Naive thymus-derived CD8-positive, alpha-beta T cell (primary cell): ENCODE data around the gene THEMIS2. TPM values are rescaled to one million over a fixed set of nuclear protein-coding genes. Genes with fewer than 3 reads are reported as not detected.
"Not testable (repeated sequence)": the region's sequence is repeated elsewhere in the genome, so short reads cannot be mapped to it uniquely, and the experiment has no call there.

ENCODE experiments used
- ATAC-seq, 2 donors: fragments of 150-1000 bp; cut with Tn5 transposase in 1 of 2; sonication (Bioruptor Pico), chemical (Tn5 transposase) in 1 of 2; 1 replicate in 1 of 2; 2 replicates in 1 of 2; pipeline ENCODE4 v1.10.0; 2021; ENCODE audit warnings: mild to moderate bottlenecking in 2 of 2, moderate library complexity in 2 of 2
- POLR2A ChIA-PET: fragments of 350-600 bp; sonication (Branson Sonifier 250); formaldehyde crosslinking; loops from one replicate; lab custom pipeline; 2021; ENCODE audit warnings: antibody characterized with exemption; lab: Charles Lee
- DNase-seq, 10 donors: peaks; one replicate each; pipeline versions ENCODE4 v3.0.0 to v3.0.0-alpha.2; 2020 to 2022
- H3K27ac Mint-ChIP-seq, 10 donors: one replicate each; pipeline ENCODE4 v1.8.0; 2020 to 2022; ENCODE audit warnings: mild to moderate bottlenecking in 10 of 10, mixed read lengths in 10 of 10, moderate library complexity in 4 of 10, inconsistent platforms in 1 of 10
- H3K27me3 Mint-ChIP-seq, 5 donors: one replicate each; pipeline ENCODE4 v1.8.0; 2021 to 2022; ENCODE audit warnings: mixed read lengths in 5 of 5
- H3K36me3 Mint-ChIP-seq, 3 donors: one replicate each; pipeline ENCODE4 v1.8.0; 2020 to 2022; ENCODE audit warnings: mixed read lengths in 3 of 3, mild to moderate bottlenecking in 2 of 3, inconsistent platforms in 1 of 3
- H3K4me1 Mint-ChIP-seq, 4 donors: one replicate each; pipeline ENCODE4 v1.8.0; 2021 to 2022; ENCODE audit warnings: mixed read lengths in 4 of 4
- H3K4me3 Mint-ChIP-seq, 10 donors: one replicate each; pipeline ENCODE4 v1.8.0; 2020 to 2022; ENCODE audit warnings: mild to moderate bottlenecking in 10 of 10, mixed read lengths in 10 of 10, moderate library complexity in 6 of 10, inconsistent platforms in 1 of 10
- H3K9me3 Mint-ChIP-seq, 9 donors: one replicate each; pipeline ENCODE4 v1.8.0; 2020 to 2022; ENCODE audit warnings: mixed read lengths in 9 of 9, mild to moderate bottlenecking in 3 of 9, inconsistent platforms in 1 of 9, moderate library complexity in 1 of 9
- polyA plus RNA-seq, 3 donors: library from polyadenylated mRNA; unstranded; fragments of 300-500 nt; fragmentation: Illumina TruSeq; gene quantifications; one replicate each; pipeline ENCODE4 v1.2.3, GENCODE V29; 2021
- total RNA-seq, 8 experiments: library from RNA in 2 of 8; stranded (reverse) in 2 of 8; gene quantifications; one replicate each; pipeline ENCODE4 v1.2.3 and lab custom pipeline; 2021 to 2026

Gene THEMIS2
- total and polyA plus RNA-seq, 5 experiments from 2014 or later: 14.1 to 57.9 (median 48.5) TPM

DNA sequence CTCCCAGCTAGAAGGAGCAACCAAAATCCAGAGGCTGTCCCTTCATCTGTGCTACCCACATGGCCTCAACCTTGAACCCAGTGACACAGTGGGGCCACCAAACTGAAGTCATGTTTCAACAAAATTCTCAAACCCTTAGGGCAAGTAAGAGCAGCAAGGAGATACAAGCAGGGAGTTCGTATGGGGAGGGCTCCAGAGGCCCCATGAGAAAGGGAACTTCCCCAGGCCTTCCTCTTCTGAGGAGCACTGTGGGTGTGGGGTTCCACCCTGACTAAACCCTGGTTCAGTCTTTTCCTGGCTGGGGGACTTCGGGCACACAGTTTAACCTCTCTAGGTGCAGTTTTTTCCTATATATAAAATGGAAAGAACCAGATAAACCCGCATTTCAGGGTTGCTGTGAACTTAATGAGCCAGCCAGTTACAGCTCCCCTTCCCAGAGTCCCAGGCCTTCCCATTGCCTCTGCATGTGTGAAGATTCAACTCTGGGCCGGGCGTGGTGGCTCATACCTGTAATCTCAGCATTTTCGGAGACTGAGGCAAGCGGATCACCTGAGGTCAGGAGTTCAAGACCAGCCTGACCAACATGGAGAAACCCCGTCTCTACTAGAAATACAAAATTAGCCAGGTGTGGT, 8.0 kb upstream of the THEMIS2 start:
- Mint-ChIP-seq H3K36me3 (no peaks in the 10 kb centered on the region), H3K4me1 (peaks cover 26 to 66% (median 38%) of the 10 kb centered on the region in 4 donors), H3K9me3 (no peaks in the 10 kb centered on the region), H3K4me3 (peak overlapping the region in 7 of 10 donors; percentile 45 to 80 (median 64)), H3K27me3 (no peaks in the 10 kb centered on the region), H3K27ac (peak overlapping the region in 9 of 10 donors; percentile 36 to 93 (median 78))
- DNase-seq: no peak
- POLR2A ChIA-PET: interaction anchor here (0.7 to 2.0 kb wide), 5 partner anchors 9 to 71 kb away, joined by 3 to 7 read pairs (median 4); partner anchors contain the start of genes SMPDL3B and THEMIS2
- ATAC-seq: peak in 1 of 2 donors; percentile 31

DNA sequence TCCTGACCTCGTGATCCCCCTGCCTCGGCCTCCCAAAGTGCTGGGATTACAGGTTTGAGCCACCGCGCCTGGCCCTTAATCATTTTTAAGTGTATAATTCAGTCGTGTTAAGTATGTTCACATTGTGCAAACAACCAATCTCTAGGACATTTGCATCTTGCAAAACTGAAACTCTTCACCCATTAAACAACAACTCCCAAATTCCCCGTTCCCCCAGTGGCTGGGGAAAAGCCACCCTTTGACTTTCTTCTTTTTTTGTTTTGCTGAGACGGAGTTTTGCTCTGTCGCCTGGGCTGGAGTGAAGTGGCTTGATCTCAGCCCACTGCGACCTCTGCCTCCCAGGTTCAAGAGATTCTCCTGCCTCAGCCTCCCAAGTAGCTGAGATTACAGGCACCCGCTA, 6.5 kb upstream of the THEMIS2 start:
- no peaks in the 10 kb centered on the region for H3K36me3 Mint-ChIP-seq
- H3K27ac Mint-ChIP-seq: peak overlapping the region in 5 of 10 donors; percentile 12 to 97 (median 48)
- POLR2A ChIA-PET: interaction anchor here (0.6 to 0.7 kb wide), 2 partner anchors 9 to 93 kb away, joined by 3 read pairs; no protein-coding TSS in a partner anchor
- peaks cover 28 to 70% (median 44%) of the 10 kb centered on the region in 4 donors for H3K4me1 Mint-ChIP-seq
- DNase-seq (no peak), ATAC-seq (no peak)
- H3K9me3 Mint-ChIP-seq: no peaks in the 10 kb centered on the region
- peak overlapping the region in 1 of 10 donors; percentile 9 for H3K4me3 Mint-ChIP-seq
- H3K27me3 Mint-ChIP-seq: no peaks in the 10 kb centered on the region

DNA sequence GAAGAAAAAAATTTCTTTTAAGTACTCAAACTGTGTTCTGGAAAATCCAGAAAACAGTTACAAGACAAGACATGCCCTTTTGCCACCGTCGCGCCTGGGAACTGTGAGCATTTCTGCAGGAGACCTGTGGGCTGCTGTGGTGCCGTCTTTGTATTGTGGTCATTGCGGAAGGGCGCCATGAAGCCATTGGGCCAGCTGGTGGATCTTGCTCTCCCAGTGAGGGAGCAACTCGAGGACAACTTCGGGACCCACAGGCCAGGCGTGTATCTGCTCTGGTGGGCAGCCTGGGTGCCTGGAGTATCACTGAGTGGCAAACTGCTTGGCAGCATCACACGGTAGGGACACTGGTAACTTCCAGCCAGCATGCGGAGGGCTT, 3.8 kb upstream of the THEMIS2 start:
- H3K27ac Mint-ChIP-seq: peak overlapping the region; percentile 95 to 99 (median 97)
- H3K27me3 Mint-ChIP-seq: no peaks in the 10 kb centered on the region
- H3K36me3 Mint-ChIP-seq: no peaks in the 10 kb centered on the region

DNA sequence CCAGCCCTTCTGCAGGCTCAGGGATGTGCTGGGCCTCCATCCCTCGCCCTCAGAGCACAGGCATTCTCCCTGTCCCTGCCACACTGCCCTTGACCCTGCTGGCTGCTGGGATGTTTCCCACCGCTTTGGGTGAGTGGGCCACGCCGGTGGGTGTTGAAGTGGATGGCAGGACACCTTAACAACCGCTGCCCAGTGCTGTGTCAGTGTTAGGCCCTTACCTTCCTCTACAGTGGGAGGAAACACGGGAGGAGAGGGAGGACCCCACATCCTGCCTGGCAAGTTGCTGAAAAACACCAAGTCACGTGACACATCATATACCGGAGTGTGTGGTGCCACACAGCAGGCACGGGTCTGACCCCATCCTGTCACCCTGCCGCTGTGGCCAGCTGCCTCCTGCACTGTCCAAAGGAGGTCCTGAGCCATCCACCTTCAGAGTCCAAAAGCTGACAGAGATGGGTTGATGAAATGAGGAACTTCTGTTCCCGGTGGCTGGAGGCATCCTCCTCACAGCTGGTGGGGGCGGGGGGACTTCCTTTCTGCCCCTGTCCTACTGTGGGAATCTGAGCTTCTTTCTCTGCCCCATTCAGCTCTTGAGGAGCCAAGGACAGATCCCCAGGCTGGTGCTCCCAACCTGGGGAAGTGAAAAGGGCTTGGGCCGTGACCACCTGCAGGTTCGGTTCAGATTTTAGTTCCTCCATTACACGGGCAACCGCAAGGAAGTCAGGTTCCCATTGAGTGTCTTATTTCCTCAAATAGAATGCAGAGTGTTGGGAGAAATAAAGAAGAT, 3.2 kb upstream of the THEMIS2 start:
- ATAC-seq (peak; percentile 71 to 82), DNase-seq (peak in 9 of 10 donors; percentile 41 to 86 (median 67))
- Mint-ChIP-seq H3K27me3 (no peaks in the 10 kb centered on the region), H3K27ac (peak overlapping the region; percentile 95 to 99 (median 97)), H3K36me3 (no peaks in the 10 kb centered on the region), H3K4me1 (peaks cover 22 to 65% (median 46%) of the 10 kb centered on the region in 4 donors), H3K9me3 (no peaks in the 10 kb centered on the region), H3K4me3 (peak overlapping the region; percentile 69 to 87 (median 82))
- POLR2A ChIA-PET: interaction anchor here (0.5 to 3.2 kb wide), 7 partner anchors 10 to 367 kb away, joined by 3 to 17 read pairs (median 5); partner anchors contain the start of genes ATP5IF1 and XKR8

More for the DNA sequence above, 3.8 kb upstream of the THEMIS2 start:
- Mint-ChIP-seq H3K4me1 (peaks cover 21 to 66% (median 47%) of the 10 kb centered on the region in 4 donors), H3K4me3 (peak overlapping the region; percentile 69 to 87 (median 82)), H3K9me3 (no peaks in the 10 kb centered on the region)
- DNase-seq (no peak), ATAC-seq (no peak)
- POLR2A ChIA-PET: interaction anchor here (1.0 to 3.2 kb wide), 4 partner anchors 17 to 90 kb away, joined by 3 to 17 read pairs (median 4); partner anchors contain the start of gene XKR8

DNA sequence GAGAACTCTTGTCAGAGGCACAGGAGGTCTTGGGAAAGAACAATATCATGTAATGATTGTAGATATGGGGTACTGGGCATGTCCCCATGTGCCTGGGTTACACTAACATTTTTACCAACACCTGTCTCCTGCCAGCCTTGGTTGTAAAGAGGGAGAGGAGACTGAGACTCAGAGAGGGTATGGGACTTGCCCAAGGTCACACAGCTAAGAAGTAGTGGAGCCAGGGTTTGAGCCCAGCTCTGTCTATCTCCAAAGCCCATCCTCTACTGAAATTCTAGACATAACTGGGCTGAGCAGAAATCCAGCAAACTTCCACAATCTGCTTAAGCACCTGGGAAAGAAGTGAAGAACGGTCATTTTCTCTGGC, 2.6 kb upstream of the THEMIS2 start:
- H3K27me3 Mint-ChIP-seq: no peaks in the 10 kb centered on the region
- H3K36me3 Mint-ChIP-seq: no peaks in the 10 kb centered on the region
- H3K4me3 Mint-ChIP-seq: peak overlapping the region; percentile 69 to 87 (median 82)
- H3K9me3 Mint-ChIP-seq: no peaks in the 10 kb centered on the region
- no peak for DNase-seq
- no peak for ATAC-seq
- POLR2A ChIA-PET: interaction anchor here (0.5 to 3.2 kb wide), 8 partner anchors 9 to 366 kb away, joined by 3 to 17 read pairs (median 4); partner anchors contain the start of genes ATP5IF1 and XKR8
- peak overlapping the region; percentile 95 to 99 (median 97) for H3K27ac Mint-ChIP-seq
- H3K4me1 Mint-ChIP-seq: peaks cover 21 to 64% (median 43%) of the 10 kb centered on the region in 4 donors

DNA sequence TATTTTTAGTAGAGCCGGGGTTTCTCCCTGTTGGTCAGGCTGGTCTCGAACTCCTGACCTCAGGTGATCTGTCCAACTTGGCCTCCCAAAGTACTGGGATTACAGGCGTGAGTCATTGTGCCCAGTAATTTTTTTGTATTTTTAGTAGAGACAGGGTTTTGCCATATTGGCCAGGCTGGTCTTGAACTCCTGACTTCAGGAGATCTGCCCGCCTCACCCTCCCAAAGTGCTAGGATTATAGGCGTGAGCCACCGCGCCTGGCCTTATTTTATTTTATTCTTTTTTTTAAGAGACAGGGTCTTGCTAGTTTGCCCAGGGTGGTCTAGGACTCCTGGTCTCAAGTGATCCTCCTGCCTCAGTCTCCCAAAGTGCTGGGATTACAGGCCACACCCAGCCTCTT, 1.3 kb upstream of the THEMIS2 start:
- not testable (repeated sequence) for H3K27me3 Mint-ChIP-seq, DNase-seq, H3K36me3 Mint-ChIP-seq, H3K9me3 Mint-ChIP-seq, ATAC-seq
- Mint-ChIP-seq H3K4me3 (peak overlapping the region; percentile 4 to 88 (median 68)), H3K27ac (peak overlapping the region in 4 of 10 donors; percentile 48 to 93 (median 57)), H3K4me1 (peaks cover 23 to 67% (median 47%) of the 10 kb centered on the region in 4 donors)
- POLR2A ChIA-PET: interaction anchor here (1.2 to 3.2 kb wide), 2 partner anchors 11 to 88 kb away, joined by 3 to 17 read pairs; partner anchors contain the start of gene XKR8

DNA sequence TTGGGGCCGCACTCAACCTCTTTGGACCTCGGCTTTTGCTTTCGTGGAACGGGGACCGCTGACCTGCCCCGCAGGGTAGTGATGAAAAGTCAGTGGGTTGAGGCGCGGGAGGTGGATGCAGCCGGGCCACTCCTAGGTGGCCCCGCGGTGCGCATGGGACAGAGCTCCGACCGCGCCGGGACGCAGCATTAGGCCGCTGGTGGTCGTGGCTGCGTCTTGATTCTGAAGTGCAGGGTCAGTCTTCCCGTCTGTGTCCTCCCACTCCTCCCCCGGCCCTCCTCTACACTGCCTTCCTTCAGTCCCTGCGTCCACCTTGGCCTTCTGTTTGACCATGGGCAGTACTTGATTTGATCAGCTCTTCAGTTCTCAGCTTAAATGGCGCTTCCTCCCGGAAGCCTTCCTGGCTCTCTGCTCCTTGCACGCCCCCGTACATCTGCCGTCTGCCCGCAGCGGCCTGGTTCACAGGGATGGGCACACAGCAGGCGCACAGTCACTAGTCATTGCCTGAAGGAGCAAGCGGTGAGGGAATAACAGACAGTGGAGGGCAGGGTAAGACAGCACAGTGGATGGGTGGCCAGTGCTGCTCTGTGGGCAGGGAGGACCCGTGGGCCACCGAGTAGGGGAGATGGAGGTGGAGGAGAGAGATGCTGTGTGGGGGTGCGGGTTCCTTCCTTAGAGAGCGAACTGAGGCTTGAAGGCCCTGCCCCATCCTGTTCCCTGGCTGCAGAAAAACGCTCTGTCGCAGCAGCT, 633 bp downstream of the THEMIS2 start:
- H3K27me3 Mint-ChIP-seq: no peaks in the 10 kb centered on the region
- peak overlapping the region; percentile 88 to 100 (median 98) for H3K4me3 Mint-ChIP-seq
- peak; percentile 29 to 35 for ATAC-seq
- POLR2A ChIA-PET: interaction anchor here (0.9 to 1.6 kb wide), 6 partner anchors 9 to 87 kb away, joined by 3 to 11 read pairs (median 5); partner anchors contain the start of genes PPP1R8 and XKR8
- peaks cover 0 to 18% (median 3%) of the 10 kb centered on the region in 3 donors for H3K36me3 Mint-ChIP-seq
- peaks cover 24 to 74% (median 52%) of the 10 kb centered on the region in 4 donors for H3K4me1 Mint-ChIP-seq
- H3K27ac Mint-ChIP-seq: peak overlapping the region; percentile 63 to 98 (median 94)
- peak in 3 of 10 donors; percentile 33 to 40 (median 39) for DNase-seq
- no peaks in the 10 kb centered on the region for H3K9me3 Mint-ChIP-seq

DNA sequence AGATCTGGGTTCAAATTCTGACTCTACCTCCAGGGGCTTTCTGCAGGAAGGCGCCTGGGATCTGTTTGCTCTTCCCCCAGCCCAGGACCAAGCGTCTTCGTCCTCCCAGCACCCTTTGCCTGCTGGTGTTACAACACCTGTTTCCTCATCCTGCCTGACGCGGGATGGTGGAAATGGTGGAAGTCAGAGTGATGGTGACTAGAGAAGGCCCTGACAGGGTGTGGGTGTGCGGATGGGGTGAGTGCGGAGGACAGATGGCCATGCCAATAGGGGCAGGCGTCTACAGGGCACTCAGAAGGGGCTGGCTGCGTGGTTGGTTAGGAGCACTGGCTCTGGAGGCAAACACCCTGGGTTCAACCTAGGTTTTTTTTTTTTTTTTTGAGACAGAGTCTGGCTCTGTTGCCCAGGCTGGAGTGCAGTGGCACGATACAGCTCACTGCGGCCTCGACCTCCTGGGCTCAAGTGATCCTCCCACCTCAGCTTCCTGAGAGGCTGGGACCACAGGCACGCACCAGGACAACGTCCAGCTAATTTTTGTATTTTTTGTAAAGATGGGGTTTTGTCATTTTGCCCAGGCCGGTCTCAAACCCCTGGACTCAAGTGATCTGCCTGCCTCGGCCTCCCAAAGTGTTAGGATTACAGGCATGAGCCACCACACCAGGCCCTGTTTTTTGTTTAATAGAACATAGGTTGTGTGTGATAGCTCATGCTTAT, 1.5 kb downstream of the THEMIS2 start:
- POLR2A ChIA-PET: interaction anchor here (0.6 to 1.6 kb wide), 5 partner anchors 8 to 78 kb away, joined by 3 to 7 read pairs (median 5); no protein-coding TSS in a partner anchor
- peak overlapping the region; percentile 63 to 98 (median 94) for H3K27ac Mint-ChIP-seq
- H3K4me3 Mint-ChIP-seq: peak overlapping the region; percentile 88 to 100 (median 98)
- no peak for ATAC-seq
- no peaks in the 10 kb centered on the region for H3K9me3 Mint-ChIP-seq
- H3K27me3 Mint-ChIP-seq: no peaks in the 10 kb centered on the region
- no peak for DNase-seq
- peaks cover 0 to 26% (median 3%) of the 10 kb centered on the region in 3 donors for H3K36me3 Mint-ChIP-seq
- peaks cover 27 to 76% (median 52%) of the 10 kb centered on the region in 4 donors for H3K4me1 Mint-ChIP-seq

DNA sequence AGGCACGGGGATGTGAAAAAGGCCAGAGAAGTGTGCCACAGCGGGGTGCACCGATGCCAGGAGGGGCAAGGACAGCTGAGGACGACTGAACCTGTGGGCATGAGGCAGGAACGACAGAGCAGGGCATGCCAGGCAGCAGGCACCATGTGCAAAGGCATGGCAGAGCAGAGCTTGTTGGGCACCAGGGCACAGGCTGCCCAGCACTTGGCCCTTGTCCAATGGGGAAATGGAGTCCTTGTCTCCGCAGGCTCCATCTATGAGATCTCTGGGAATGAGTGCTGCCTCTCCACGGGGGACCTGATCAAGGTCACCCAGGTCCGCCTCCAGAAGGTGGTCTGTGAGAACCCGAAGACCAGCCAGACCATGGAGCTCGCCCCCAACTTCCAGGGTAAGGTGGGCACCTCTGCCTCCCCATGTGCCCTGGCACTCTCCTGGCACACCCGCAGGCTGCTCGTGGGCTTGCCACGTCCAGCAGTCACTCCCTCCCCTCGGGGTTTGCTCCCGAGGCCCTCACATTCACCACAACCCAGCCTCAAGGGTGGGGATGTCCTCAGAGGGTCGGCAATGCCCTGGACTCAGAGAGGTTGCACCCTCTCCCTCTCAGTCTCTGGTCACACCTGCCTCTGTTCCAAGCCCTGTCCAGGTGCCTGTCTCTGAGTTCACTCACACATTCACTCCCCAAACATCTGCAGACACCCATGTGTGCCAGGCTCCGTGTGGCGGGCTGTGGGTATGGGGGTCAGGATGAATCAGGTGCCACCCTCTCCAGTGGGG, 4.2 kb downstream of the THEMIS2 start:
- ATAC-seq (no peak), DNase-seq (no peak)
- peaks cover 0 to 44% (median 3%) of the 10 kb centered on the region in 3 donors for H3K36me3 Mint-ChIP-seq
- H3K4me3 Mint-ChIP-seq: peak overlapping the region in 6 of 10 donors; percentile 14 to 75 (median 34)
- H3K27me3 Mint-ChIP-seq: no peaks in the 10 kb centered on the region
- POLR2A ChIA-PET: interaction anchor here (1.3 to 1.8 kb wide), 2 partner anchors 10 to 22 kb away, joined by 3 to 6 read pairs; no protein-coding TSS in a partner anchor
- peak overlapping the region in 9 of 10 donors; percentile 52 to 93 (median 78) for H3K27ac Mint-ChIP-seq
- peaks cover 22 to 64% (median 42%) of the 10 kb centered on the region in 4 donors for H3K4me1 Mint-ChIP-seq
- H3K9me3 Mint-ChIP-seq: no peaks in the 10 kb centered on the region

DNA sequence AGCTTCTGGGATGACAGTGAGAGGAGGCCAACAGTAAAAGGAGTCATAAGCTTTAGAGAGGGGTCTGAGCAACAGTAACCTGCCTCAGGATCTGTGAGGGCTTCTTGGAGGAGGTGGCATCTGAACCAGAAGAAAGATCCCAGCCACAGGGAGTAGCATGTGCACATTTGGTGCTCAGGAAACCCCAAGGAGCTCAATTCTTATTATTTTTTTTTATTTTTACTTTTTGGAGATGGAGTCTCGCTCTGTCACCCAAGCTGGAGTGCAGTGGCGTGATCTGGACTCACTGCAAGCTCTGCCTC, 4.7 kb downstream of the THEMIS2 start:
- H3K9me3 Mint-ChIP-seq: no peaks in the 10 kb centered on the region
- ATAC-seq (no peak), DNase-seq (no peak)
- peaks cover 22 to 62% (median 39%) of the 10 kb centered on the region in 4 donors for H3K4me1 Mint-ChIP-seq
- H3K27ac Mint-ChIP-seq: peak overlapping the region in 8 of 10 donors; percentile 33 to 93 (median 78)
- no peaks in the 10 kb centered on the region for H3K27me3 Mint-ChIP-seq
- POLR2A ChIA-PET: interaction anchor here (1.0 to 1.1 kb wide), 2 partner anchors 9 to 35 kb away, joined by 5 read pairs; no protein-coding TSS in a partner anchor
- H3K4me3 Mint-ChIP-seq: peak overlapping the region in 5 of 10 donors; percentile 10 to 67 (median 39)
- peaks cover 0 to 49% (median 3%) of the 10 kb centered on the region in 3 donors for H3K36me3 Mint-ChIP-seq
